Urinary bladder (tissue), 4 donors: Measurements from ENCODE around the gene SLC25A21. TPM values are rescaled to one million over a fixed set of nuclear protein-coding genes. Genes with fewer than 3 reads are reported as not detected.
"Not testable (repeated sequence)": the region's sequence is repeated elsewhere in the genome, so short reads cannot be mapped to it uniquely, and the experiment has no call there.

Experiments used
- DNase-seq: peaks from one replicate; pipeline ENCODE4 v3.0.0-alpha.2; 2015; ENCODE audit errors: extremely low spot score
- H3K27ac ChIP-seq: one replicate; pipeline ENCODE4 v1.5.1; 2013; ENCODE audit warnings: low read depth, mild to moderate bottlenecking, moderate library complexity
- H3K36me3 ChIP-seq: one replicate; pipeline ENCODE4 v1.6.1; 2013; ENCODE audit warnings: mild to moderate bottlenecking, moderate library complexity; ENCODE audit not compliant: insufficient read depth
- H3K4me1 ChIP-seq: one replicate; pipeline ENCODE4 v1.6.1; 2013; ENCODE audit warnings: mild to moderate bottlenecking, moderate library complexity; ENCODE audit not compliant: insufficient read depth
- H3K4me3 ChIP-seq: one replicate; pipeline ENCODE4 v1.5.1; 2013; ENCODE audit warnings: low read depth, low read length
- WGBS: extraction: QIAGEN DNeasy Blood & Tissue Kit; methylation state at CpG from one replicate; pipeline ENCODE4 v1.1.7; 2013; 5-methylcytosine and 5-hydroxymethylcytosine counted together
- polyA plus RNA-seq: library from polyadenylated mRNA; stranded (reverse); fragments of 200-250 nt; gene quantifications from one replicate; pipeline ENCODE4 v1.2.3, GENCODE V29; 2013
- total RNA-seq: library from RNA; depleted of rRNA; stranded (reverse); fragments of >200 nt; gene quantifications from one replicate; pipeline ENCODE4 v1.2.3, GENCODE V29; 2014
- donor health status: healthy with polysubstance abuse.
- donor health status: healthy.

SLC25A21 gene
- total and polyA plus RNA-seq, 2 donors: 0.72 to 1.8 TPM

GRCh38 chr14:37172936-37173614 lies 669 bp upstream of the SLC25A21 start:
- DNase-seq: no peak
- Histone ChIP-seq H3K4me3 (peak overlapping the region; percentile 57), H3K4me1 (peaks cover 1% of the 10 kb centered on the region), H3K27ac (no peak overlapping the region), H3K36me3 (no peaks in the 10 kb centered on the region)
- 49% methylated on average over 5 of the region's 5 CpGs for WGBS

DNA sequence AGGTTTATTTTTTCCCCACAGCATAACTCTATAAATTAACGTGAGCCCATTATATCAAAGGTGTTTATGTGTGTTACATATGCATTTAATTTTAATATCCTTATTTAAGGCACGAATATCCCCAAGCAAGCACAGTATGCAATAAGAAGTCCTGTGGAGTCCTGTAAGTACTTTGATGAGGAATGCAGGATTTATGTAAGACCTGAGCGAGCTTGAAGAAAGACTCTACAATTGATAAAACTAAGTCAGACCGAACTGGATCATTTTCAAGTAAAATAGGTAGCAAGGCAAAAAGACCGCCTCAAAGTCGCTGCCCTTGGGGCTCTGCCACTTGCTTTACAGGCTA lies 755 bp downstream of the SLC25A21 start:
- Histone ChIP-seq H3K4me1 (peaks cover 1% of the 10 kb centered on the region), H3K36me3 (no peaks in the 10 kb centered on the region), H3K27ac (no peak overlapping the region), H3K4me3 (peak overlapping the region; percentile 57)
- WGBS: 3% methylated on average over 6 of the region's 6 CpGs
- no peak for DNase-seq

GRCh38 chr14:37170993-37171392 lies 1.4 kb downstream of the SLC25A21 start:
- Histone ChIP-seq H3K36me3 (no peaks in the 10 kb centered on the region), H3K4me3 (no peak overlapping the region), H3K27ac (no peak overlapping the region), H3K4me1 (peaks cover 1% of the 10 kb centered on the region)
- DNase-seq: no peak
- 72% methylated on average over 10 of the region's 10 CpGs for WGBS

DNA sequence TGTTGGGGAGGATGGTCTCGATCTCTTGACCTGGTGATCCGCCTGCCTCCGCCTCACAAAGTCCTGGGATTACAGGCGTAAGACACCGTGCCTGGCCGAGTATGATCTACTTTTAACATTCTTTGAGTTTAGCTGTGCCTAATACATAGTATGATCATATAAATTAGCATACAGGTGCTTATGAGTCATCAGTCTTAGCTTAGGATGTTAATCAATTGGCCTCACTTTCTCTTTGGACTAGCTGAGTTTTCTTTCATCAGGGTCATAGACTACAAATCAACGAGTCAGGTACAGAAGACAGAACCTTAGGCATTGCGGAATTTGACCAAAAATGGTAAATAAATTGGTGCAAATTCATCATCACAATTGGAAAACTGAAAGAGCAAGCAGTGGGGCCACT lies 2.2 kb downstream of the SLC25A21 start:
- Histone ChIP-seq H3K4me3 (no peak overlapping the region), H3K27ac (no peak overlapping the region), H3K4me1 (peaks cover 1% of the 10 kb centered on the region), H3K36me3 (no peaks in the 10 kb centered on the region)
- DNase-seq: no peak
- 93% methylated on average over 8 of the region's 8 CpGs for WGBS

- no peak overlapping the region for H3K4me3 ChIP-seq
- H3K27ac ChIP-seq: no peak overlapping the region
- DNase-seq: no peak
- 61% methylated on average over 4 of the region's 4 CpGs for WGBS
- H3K4me1 ChIP-seq: peaks cover 1% of the 10 kb centered on the region
- H3K36me3 ChIP-seq: no peaks in the 10 kb centered on the region
Observed at GRCh38 chr14:37168721-37169120, 3.7 kb downstream of the SLC25A21 start.

- no peak for DNase-seq
- H3K36me3 ChIP-seq: no peaks in the 10 kb centered on the region
- no peak overlapping the region for H3K27ac ChIP-seq
- WGBS: 73% methylated on average over 10 of the region's 10 CpGs
- H3K4me3 ChIP-seq: no peak overlapping the region
- H3K4me1 ChIP-seq: no peaks in the 10 kb centered on the region
Observed at GRCh38 chr14:37167151-37168047, 5.0 kb downstream of the SLC25A21 start.

- no peak overlapping the region for H3K4me3 ChIP-seq
- H3K27ac ChIP-seq: no peak overlapping the region
- no peaks in the 10 kb centered on the region for H3K36me3 ChIP-seq
- H3K4me1 ChIP-seq: no peaks in the 10 kb centered on the region
- WGBS: 81% methylated on average over 3 of the region's 3 CpGs
- DNase-seq: no peak
Observed at GRCh38 chr14:37165794-37166193, 6.6 kb downstream of the SLC25A21 start.

DNA sequence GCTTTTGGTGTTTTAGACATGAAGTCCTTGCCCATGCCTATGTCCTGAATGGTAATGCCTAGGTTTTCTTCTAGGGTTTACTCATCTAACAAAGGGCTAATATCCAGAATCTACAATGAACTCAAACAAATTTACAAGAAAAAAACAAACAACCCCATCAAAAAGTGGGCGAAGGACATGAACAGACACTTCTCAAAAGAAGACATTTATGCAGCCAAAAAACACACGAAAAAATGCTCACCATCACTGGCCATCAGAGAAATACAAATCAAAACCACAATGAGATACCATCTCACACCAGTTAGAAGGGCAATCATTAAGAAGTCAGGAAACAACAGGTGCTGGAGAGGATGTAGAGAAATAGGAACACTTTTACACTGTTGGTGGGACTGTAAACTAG lies 10.1 kb downstream of the SLC25A21 start:
- H3K4me1 ChIP-seq, DNase-seq, H3K36me3 ChIP-seq, H3K4me3 ChIP-seq, H3K27ac ChIP-seq: not testable (repeated sequence)
- WGBS: no CpG with 5 or more reads among the region's 2 CpGs

GRCh38 chr14:37157987-37158386 lies 14.4 kb downstream of the SLC25A21 start:
- Histone ChIP-seq H3K4me1 (no peaks in the 10 kb centered on the region), H3K36me3 (no peaks in the 10 kb centered on the region), H3K4me3 (no peak overlapping the region), H3K27ac (no peak overlapping the region)
- DNase-seq: no peak
- WGBS: 84% methylated on average over 2 of the region's 2 CpGs

GRCh38 chr14:37153483-37153882 lies 18.9 kb downstream of the SLC25A21 start:
- no peak for DNase-seq
- Histone ChIP-seq H3K36me3 (no peaks in the 10 kb centered on the region), H3K4me1 (no peaks in the 10 kb centered on the region), H3K4me3 (no peak overlapping the region), H3K27ac (no peak overlapping the region)
- WGBS: 85% methylated on average over 5 of the region's 5 CpGs

GRCh38 chr14:37153005-37153404 lies 19.4 kb downstream of the SLC25A21 start:
- Histone ChIP-seq H3K27ac (no peak overlapping the region), H3K36me3 (no peaks in the 10 kb centered on the region), H3K4me1 (no peaks in the 10 kb centered on the region), H3K4me3 (no peak overlapping the region)
- WGBS: 25% methylated on average over 1 of the region's 1 CpG
- no peak for DNase-seq

DNA sequence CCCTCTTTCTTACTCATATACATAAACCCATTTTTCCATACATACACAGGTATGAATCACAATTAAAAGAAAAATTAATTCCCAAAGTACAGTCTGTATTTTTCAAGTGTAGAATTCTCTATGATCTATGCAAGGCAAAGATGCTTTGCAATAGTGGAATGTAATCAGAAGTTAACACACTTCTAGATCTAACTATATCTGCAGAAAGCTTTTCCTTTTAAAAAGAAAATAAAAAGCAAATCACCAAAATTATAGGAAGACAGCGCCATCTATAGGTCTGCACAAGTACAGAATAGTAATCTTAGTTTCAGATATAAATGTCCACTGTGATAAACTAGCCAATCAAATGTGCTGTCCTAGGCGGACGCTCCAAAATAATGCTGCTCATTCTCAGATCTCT lies 22.0 kb downstream of the SLC25A21 start:
- DNase-seq: no peak
- Histone ChIP-seq H3K36me3 (no peaks in the 10 kb centered on the region), H3K27ac (no peak overlapping the region), H3K4me1 (no peaks in the 10 kb centered on the region), H3K4me3 (no peak overlapping the region)
- 0% methylated on average over 3 of the region's 3 CpGs for WGBS

DNA sequence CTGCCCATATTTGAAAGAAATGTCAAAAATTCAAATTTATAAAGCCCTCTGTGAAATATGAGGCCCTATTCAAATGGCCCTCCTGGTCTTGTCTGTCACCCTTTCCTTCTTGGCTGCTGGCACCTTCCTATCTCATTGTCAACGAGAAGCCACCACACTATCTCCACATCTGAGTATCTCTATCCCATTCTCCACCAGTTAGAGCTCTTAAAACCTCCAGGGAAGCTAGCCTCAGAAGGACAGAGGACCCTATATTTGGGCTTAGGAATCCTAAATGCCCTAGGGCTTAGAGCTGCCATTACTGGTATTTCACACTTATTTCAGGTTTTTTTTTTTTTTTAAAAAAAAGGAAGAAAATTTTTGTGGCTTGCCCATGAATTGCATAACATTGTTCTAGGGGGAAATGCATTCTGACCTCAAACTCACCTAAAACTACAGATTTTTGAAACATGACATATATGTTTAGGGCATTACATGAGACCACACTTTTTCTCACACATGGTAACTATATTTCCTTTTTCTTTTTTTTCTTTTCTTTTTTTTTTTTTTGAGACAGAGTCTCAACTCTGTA lies 25.0 kb downstream of the SLC25A21 start:
- Histone ChIP-seq H3K4me1 (no peaks in the 10 kb centered on the region), H3K36me3 (no peaks in the 10 kb centered on the region), H3K4me3 (no peak overlapping the region), H3K27ac (no peak overlapping the region)
- no peak for DNase-seq
- WGBS: 35% methylated on average over 1 of the region's 1 CpG

DNA sequence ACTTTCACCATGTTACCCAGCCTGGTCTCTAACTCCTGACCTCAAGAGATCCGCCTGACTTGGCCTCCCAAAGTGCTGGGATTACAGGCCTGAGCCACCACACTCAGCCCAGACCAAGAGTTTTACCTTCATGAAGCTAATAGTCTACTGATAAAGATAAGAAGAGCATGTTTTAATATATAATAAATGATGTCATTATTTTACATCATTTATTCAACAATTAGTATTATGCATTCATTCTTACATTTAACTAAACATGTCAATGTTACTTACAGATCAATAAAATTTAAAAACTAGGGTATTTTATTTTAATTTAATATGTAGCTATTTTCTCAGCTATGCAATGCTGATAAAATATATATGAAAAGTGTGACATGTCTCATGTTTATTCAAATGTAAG lies 26.0 kb downstream of the SLC25A21 start:
- 88% methylated on average over 1 of the region's 1 CpG for WGBS
- not testable (repeated sequence) for H3K36me3 ChIP-seq, H3K4me1 ChIP-seq, H3K4me3 ChIP-seq, H3K27ac ChIP-seq, DNase-seq
